Thymus (tissue), 11 donors: ENCODE measurements around the gene LINC00237. TPM values are rescaled to one million over a fixed set of nuclear protein-coding genes. Genes with fewer than 3 reads are reported as not detected.

ENCODE experiments used
- DNase-seq, 9 donors: peaks; one replicate each; pipeline ENCODE4 v3.0.0-alpha.2; 2013; ENCODE audit warnings: low spot score in 9 of 9, low read depth in 6 of 9, missing footprints in 1 of 9
- H3K27ac ChIP-seq, 2 donors: one replicate each; pipeline ENCODE4 v1.5.1; 2013; ENCODE audit warnings: control low read depth in 1 of 2, low read depth in 1 of 2, low read length in 1 of 2, mild to moderate bottlenecking in 1 of 2, moderate library complexity in 1 of 2
- H3K27me3 ChIP-seq, 2 donors: one replicate each; pipeline ENCODE4 v1.5.1; 2013; ENCODE audit warnings: low read length in 1 of 2; ENCODE audit not compliant: control insufficient read depth in 2 of 2, insufficient read depth in 1 of 2
- H3K36me3 ChIP-seq, 2 donors: one replicate each; pipeline ENCODE4 v1.5.1; 2013; ENCODE audit warnings: low read length in 1 of 2, mild to moderate bottlenecking in 1 of 2, moderate library complexity in 1 of 2; ENCODE audit not compliant: control insufficient read depth in 2 of 2, insufficient read depth in 2 of 2
- H3K4me1 ChIP-seq, 2 donors: one replicate each; pipeline ENCODE4 v1.5.1; 2013; ENCODE audit warnings: low read length in 2 of 2; ENCODE audit not compliant: control insufficient read depth in 2 of 2, insufficient read depth in 2 of 2
- H3K4me3 ChIP-seq, 2 donors: one replicate each; pipeline ENCODE4 v1.5.1; 2013; ENCODE audit warnings: low read length in 2 of 2, control low read depth in 1 of 2, mild to moderate bottlenecking in 1 of 2
- H3K9me3 ChIP-seq, 2 donors: one replicate each; pipeline ENCODE4 v1.5.1; 2013; ENCODE audit warnings: low read length in 1 of 2, mild to moderate bottlenecking in 1 of 2; ENCODE audit not compliant: control insufficient read depth in 2 of 2, insufficient read depth in 1 of 2
- whole genome bisulfite sequencing: extraction: QIAGEN DNeasy Blood & Tissue Kit; methylation state at CpG from one replicate; pipeline ENCODE4 v1.1.7; 2013; 5-methylcytosine and 5-hydroxymethylcytosine counted together
- polyA plus RNA-seq: library from polyadenylated mRNA; stranded (reverse); fragments of 200-250 nt; gene quantifications from one replicate; pipeline ENCODE4 v1.2.3, GENCODE V29; 2013
- total RNA-seq: library from RNA; stranded (reverse); fragments of 120-200 nt; gene quantifications from one replicate; pipeline ENCODE4 v1.2.4, GENCODE V29; 2013
- donor health status: healthy.

Gene LINC00237
- total and polyA plus RNA-seq, 2 donors = not detected

GRCh38 chr20:21102603-21103311 lies 3.4 kb downstream of the LINC00237 start:
- Histone ChIP-seq H3K4me1 (peaks cover 23 to 36% of the 10 kb centered on the region in 2 donors), H3K27ac (no peak overlapping the region), H3K9me3 (no peaks in the 10 kb centered on the region), H3K27me3 (peaks cover 80 to 96% of the 10 kb centered on the region in 2 donors), H3K4me3 (peak overlapping the region; percentile 31 to 60), H3K36me3 (no peaks in the 10 kb centered on the region)
- 3% methylated on average over 38 of the region's 38 CpGs for WGBS
- DNase-seq = peak in 3 of 9 donors; percentile 11 to 56 (median 35)

GRCh38 chr20:21101932-21102575 lies 4.1 kb downstream of the LINC00237 start:
- Histone ChIP-seq H3K4me1 (peaks cover 23 to 36% of the 10 kb centered on the region in 2 donors), H3K27me3 (peaks cover 75 to 95% of the 10 kb centered on the region in 2 donors), H3K9me3 (no peaks in the 10 kb centered on the region), H3K27ac (no peak overlapping the region), H3K36me3 (no peaks in the 10 kb centered on the region), H3K4me3 (peak overlapping the region; percentile 31 to 60)
- WGBS = 8% methylated on average over 35 of the region's 35 CpGs
- peak in 5 of 9 donors; percentile 32 to 63 (median 41) for DNase-seq

- no peaks in the 10 kb centered on the region for H3K9me3 ChIP-seq
- peaks cover 77 to 96% of the 10 kb centered on the region in 2 donors for H3K27me3 ChIP-seq
- WGBS = 6% methylated on average over 35 of the region's 35 CpGs
- H3K27ac ChIP-seq = no peak overlapping the region
- peak overlapping the region; percentile 31 to 60 for H3K4me3 ChIP-seq
- H3K4me1 ChIP-seq = peaks cover 23 to 36% of the 10 kb centered on the region in 2 donors
- DNase-seq = peak in 1 of 9 donors; percentile 22
- no peaks in the 10 kb centered on the region for H3K36me3 ChIP-seq
Observed at GRCh38 chr20:21101453-21101931, 4.7 kb downstream of the LINC00237 start.

GRCh38 chr20:21100578-21101452 lies 5.3 kb downstream of the LINC00237 start:
- no peaks in the 10 kb centered on the region for H3K9me3 ChIP-seq
- peaks cover 23 to 36% of the 10 kb centered on the region in 2 donors for H3K4me1 ChIP-seq
- peak in 3 of 9 donors; percentile 14 to 34 (median 14) for DNase-seq
- H3K4me3 ChIP-seq = peak overlapping the region in 1 of 2 donors; percentile 60
- H3K27me3 ChIP-seq = peaks cover 75 to 95% of the 10 kb centered on the region in 2 donors
- no peaks in the 10 kb centered on the region for H3K36me3 ChIP-seq
- 4% methylated on average over 64 of the region's 64 CpGs for WGBS
- no peak overlapping the region for H3K27ac ChIP-seq

GRCh38 chr20:21099751-21100577 lies 6.2 kb downstream of the LINC00237 start:
- peak in 3 of 9 donors; percentile 13 to 68 (median 54) for DNase-seq
- peak overlapping the region; percentile 26 to 60 for H3K4me3 ChIP-seq
- H3K36me3 ChIP-seq = no peaks in the 10 kb centered on the region
- H3K27ac ChIP-seq = no peak overlapping the region
- WGBS = 2% methylated on average over 46 of the region's 46 CpGs
- H3K4me1 ChIP-seq = peaks cover 23 to 36% of the 10 kb centered on the region in 2 donors
- H3K9me3 ChIP-seq = no peaks in the 10 kb centered on the region
- peaks cover 67 to 91% of the 10 kb centered on the region in 2 donors for H3K27me3 ChIP-seq

- WGBS = 43% methylated on average over 10 of the region's 10 CpGs
- Histone ChIP-seq H3K27me3 (peaks cover 42 to 80% of the 10 kb centered on the region in 2 donors), H3K27ac (no peak overlapping the region), H3K9me3 (no peaks in the 10 kb centered on the region), H3K4me1 (peaks cover 8 to 20% of the 10 kb centered on the region in 2 donors), H3K36me3 (no peaks in the 10 kb centered on the region), H3K4me3 (no peak overlapping the region)
- no peak for DNase-seq
Observed at GRCh38 chr20:21096321-21097043, 9.7 kb downstream of the LINC00237 start.

GRCh38 chr20:21092806-21093205 lies 13.4 kb downstream of the LINC00237 start:
- H3K27me3 ChIP-seq = peaks cover 28 to 69% of the 10 kb centered on the region in 2 donors
- no peaks in the 10 kb centered on the region for H3K9me3 ChIP-seq
- no peaks in the 10 kb centered on the region for H3K36me3 ChIP-seq
- no peak overlapping the region for H3K4me3 ChIP-seq
- no peaks in the 10 kb centered on the region for H3K4me1 ChIP-seq
- no peak overlapping the region for H3K27ac ChIP-seq
- WGBS = 77% methylated on average over 3 of the region's 3 CpGs
- no peak for DNase-seq

GRCh38 chr20:21090721-21091120 lies 15.4 kb downstream of the LINC00237 start:
- H3K27me3 ChIP-seq = peaks cover 17 to 50% of the 10 kb centered on the region in 2 donors
- H3K9me3 ChIP-seq = no peaks in the 10 kb centered on the region
- no peaks in the 10 kb centered on the region for H3K4me1 ChIP-seq
- no peaks in the 10 kb centered on the region for H3K36me3 ChIP-seq
- DNase-seq = no peak
- WGBS = 82% methylated on average over 11 of the region's 11 CpGs
- no peak overlapping the region for H3K27ac ChIP-seq
- H3K4me3 ChIP-seq = no peak overlapping the region
